HG03457 (cell line): ENCODE results near the gene PKDCC.
"Not testable (repeated sequence)": the region's sequence is repeated elsewhere in the genome, so short reads cannot be mapped to it uniquely, and the experiment has no call there.

Source experiments
- ATAC-seq: cut with Tn5 transposase; IDR thresholded peaks from one replicate; pipeline ENCODE4 v1.9.1; 2021; ENCODE audit warnings: moderate number of reproducible peaks; ENCODE audit not compliant: unreplicated experiment

PKDCC gene

GRCh38 chr2:42063431-42064171 lies 15.8 kb downstream of the PKDCC start:
- no peak for ATAC-seq

DNA sequence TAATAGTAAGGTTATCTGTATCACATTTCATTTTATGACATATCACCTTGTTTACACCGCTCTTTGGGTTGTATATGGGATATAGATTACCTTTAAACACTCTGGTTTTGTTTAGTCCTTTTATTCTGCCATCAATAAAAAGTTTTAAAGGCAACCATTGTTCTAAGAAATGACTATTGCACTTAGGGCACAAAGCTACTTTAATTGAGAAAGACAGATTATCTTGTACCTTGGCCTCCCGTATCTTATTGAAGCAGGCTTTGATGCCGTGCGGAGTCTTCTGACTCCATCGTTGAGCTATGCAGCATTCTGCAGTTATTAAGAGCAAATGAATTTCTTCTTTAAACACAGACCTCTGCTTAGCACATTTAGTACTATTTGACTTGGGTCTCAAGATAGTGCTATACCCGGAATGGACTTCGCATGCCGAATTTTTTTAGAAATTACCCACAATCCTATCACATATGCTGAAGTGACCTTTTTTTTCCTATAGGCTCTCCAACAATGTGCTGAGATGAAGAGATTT lies 16.7 kb downstream of the PKDCC start:
- no peak for ATAC-seq

DNA sequence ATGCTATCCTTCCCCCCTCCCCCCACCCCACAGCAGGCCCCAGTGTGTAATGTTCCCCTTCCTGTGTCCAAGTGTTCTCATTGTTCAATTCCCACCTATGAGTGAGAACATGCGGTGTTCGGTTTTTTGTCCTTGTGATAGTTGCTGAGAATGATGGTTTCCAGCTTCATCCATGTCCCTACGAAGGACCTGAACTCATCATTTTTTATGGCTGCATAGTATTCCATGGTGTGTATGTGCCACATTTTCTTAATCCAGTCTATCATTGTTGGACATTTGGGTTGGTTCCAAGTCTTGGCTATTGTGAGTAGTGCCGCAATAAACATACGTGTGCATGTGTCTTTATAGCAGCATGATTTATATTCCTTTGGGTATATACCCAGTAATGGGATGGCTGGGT lies 17.9 kb downstream of the PKDCC start:
- ATAC-seq = not testable (repeated sequence)

DNA sequence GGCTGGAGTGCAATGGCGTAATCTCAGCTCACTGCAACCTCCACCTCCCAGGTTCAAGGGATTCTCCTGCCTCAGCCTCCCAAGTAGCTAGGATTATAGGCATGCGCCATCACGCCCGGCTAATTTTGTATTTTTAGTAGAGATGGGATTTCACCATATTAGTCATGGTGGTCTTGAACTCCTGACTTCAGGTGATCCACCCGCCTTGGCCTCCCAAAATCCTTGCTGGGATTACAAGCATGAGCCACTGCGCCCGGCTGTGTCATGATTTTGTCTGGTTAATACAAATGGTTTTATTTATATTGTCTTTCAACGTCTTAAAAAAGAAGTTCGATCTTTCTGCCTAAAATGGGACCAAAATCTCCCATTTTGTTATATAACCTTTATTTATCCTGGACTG lies 19.2 kb downstream of the PKDCC start:
- ATAC-seq = not testable (repeated sequence)

DNA sequence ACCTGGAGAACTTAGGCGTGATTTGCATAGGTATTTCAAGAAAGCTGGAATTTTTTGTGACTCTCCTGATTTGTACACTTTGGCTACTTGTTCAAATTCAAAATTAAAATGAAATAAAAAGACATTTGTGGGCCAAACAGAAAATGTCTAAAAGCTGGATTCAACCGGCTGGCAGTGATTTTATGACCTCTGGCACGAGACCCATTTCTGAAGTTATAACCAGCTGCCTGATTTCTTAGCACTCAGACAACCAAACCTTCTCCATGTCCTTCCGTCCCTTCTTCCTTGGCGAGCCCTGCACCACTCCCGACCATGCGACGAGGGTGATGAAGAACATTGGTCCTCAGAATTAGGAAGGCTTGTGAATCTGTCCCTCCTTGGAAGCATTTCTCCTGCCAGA lies 19.7 kb downstream of the PKDCC start:
- ATAC-seq = no peak

- no peak for ATAC-seq
Observed at GRCh38 chr2:42068571-42069178, 20.9 kb downstream of the PKDCC start.

DNA sequence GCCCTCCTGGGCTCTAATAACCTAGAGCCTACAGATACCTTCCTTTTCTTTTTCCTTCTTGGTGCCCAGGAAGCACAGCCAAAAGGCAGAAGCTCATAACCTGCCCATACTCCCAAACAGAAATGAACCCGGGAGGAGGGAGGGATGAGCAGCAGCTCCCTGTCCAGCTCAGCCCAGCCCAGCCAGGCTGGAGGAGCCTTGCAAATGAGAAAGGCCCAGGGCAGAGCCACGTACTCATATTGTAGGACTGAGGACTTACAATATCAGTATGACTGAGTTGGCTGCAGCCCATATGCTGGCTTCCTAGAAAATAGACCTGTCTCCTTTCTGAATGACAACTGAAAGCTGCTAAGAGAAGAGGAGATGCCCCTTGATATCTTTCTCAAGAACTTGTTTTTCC lies 21.7 kb downstream of the PKDCC start:
- ATAC-seq = no peak

- ATAC-seq = no peak
Observed at GRCh38 chr2:42071791-42072190, 24.0 kb downstream of the PKDCC start.

DNA sequence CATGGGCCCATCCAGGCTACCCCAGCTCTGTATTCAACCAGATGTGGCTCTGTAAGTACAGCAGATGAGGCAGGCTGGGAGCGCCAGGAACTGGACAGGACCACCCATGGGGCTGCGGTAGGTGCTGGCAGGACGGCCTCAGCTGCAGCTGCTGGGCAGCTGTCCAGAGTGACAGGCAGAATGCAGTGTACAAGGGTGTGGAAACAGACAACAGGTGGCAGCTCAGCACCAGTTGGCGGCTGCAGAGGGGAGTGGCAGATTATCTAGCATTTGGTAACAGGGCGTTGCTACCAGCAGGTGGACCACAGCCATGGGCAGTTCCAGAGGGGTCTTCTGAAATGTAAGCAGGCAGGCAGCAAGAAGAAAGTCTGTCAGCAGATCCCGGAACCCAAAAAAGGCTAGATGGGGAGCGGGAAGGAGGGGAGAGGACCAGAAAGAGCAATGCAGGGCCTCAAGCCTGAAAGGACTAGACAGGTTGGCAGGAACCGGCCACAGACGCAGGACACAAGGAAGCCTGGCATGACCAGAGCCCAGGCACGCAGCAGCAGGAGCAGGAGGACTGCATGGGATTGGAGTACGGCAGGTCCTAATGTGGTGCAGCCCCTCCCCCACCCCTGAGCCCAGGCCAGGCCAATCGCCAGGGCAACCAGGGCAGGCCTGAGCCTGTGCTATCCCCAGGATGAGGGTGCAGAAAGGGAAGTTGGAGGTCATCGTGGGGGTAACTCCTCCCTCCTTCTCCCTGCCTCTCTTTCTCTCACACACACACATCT lies 24.7 kb downstream of the PKDCC start:
- ATAC-seq = no peak

- no peak for ATAC-seq
Observed at GRCh38 chr2:42073739-42074503, 26.1 kb downstream of the PKDCC start.

- no peak for ATAC-seq
Observed at GRCh38 chr2:42074661-42075060, 26.8 kb downstream of the PKDCC start.

DNA sequence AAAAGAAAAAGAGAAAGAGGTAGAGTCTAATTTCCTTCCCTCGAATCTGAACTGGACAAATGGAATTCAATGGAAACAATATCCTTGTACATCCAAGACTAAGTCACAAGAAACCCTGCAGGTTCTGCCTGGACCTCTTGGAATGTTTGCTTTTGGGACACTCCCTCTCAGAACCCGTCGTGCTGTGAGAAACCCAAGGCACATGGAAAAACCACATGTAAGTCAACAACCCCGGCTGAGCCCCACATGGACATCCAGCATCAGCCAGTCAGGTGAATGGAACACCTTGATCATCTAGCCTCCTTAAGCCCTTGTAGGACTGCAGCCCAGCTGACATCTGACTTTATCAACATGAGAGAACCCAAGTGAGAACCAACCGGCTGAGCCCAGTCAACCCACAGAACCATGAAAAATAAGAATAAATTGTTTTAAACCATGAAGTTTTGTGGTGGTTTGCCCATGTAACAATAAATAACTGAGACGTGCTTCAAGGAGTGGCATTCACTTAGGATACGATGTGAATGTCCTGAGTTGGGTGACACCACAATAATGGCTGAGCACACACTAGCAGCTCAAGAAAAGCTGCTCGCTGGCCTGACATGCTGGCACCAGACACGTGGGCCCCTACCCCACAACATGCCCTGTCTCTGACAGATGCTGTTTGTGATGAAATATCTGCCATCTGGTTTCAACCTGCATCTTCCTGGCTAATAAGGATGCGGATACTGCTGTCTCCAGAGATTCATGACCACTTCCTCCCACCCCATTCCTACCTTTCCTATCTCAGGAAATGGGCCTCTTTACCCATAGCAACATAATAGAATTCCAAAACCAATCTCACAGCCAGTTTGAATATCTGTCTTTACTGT lies 28.8 kb downstream of the PKDCC start:
- no peak for ATAC-seq

DNA sequence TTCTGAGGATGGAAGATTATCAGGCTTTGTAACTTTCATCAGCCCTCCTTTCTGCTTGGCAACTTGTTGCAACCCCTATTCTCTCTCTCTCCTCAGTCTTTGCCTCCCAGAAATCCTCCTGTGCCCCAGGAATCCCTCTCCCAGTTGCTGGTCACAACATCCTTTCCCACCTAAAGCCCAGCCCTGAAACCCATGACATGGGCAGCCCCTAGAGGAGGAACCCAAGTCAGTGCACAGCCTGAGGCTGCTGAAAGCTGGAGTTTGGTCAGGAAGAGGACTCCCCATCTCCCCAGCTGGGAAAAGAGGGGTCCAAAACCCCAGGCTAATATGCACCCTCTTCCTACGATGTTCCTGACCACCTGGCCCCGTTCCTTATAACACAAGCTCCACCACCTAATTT lies 29.5 kb downstream of the PKDCC start:
- no peak for ATAC-seq

GRCh38 chr2:42079737-42080287 lies 32.0 kb downstream of the PKDCC start:
- ATAC-seq = no peak

DNA sequence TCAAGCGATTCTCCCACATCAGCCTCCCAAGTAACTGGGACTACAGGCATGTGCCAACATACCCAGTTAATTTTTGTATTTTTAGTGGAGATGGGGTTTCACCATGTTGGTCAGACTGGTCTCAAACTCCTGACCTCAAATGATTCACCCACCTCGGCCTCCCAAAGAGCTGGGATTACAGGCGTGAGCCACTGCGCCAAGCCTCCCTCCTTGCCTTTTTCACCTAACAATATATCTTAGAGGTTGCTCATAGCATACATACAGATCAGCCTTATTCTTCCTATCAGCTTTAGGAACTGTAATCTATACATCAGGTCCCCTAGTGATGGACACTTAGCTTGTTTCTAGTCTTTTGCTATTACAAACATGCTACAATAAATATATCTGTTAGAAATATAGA lies 33.3 kb downstream of the PKDCC start:
- not testable (repeated sequence) for ATAC-seq

DNA sequence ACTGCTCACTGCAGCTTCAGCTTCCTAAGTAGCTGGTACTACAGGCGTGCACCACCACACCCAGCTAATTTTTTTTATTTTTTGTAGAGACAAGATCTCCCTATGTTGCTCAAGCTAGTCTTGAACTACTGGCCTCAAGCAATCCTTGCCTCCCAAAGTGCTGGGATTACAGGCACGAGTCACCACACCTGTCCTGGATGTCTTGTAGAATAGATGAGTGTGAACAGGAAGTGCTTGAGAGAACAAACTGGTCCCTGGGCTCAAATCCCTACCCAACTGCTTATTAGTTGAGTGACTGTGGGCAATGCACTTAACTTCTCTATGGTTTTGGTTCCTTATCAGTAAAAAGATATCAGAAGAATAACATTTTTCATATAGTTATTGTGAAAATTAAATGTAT lies 34.2 kb downstream of the PKDCC start:
- no peak for ATAC-seq

DNA sequence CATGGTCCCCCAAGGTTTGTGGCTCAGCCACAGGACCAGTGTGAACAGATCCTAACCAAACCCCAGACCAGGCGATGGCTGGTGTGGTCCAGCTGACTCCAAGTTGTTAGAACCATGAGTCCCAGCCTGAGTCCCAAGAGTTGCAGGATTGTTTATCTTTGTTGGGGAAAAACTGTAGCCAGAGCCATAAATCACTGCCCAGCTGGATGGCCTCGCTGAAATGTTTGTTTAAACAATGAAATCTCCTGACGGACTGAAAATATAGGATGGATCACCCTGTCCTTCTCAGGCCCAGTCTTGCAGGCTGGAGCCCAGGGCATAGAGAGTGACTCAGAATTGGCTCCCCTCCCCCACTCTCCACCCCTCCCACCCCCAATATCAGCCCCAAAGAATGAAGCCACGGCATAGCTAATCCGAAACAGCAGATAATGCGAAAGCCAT lies 36.4 kb downstream of the PKDCC start:
- no peak for ATAC-seq

- ATAC-seq = not testable (repeated sequence)
Observed at GRCh38 chr2:42085070-42085469, 37.2 kb downstream of the PKDCC start.

DNA sequence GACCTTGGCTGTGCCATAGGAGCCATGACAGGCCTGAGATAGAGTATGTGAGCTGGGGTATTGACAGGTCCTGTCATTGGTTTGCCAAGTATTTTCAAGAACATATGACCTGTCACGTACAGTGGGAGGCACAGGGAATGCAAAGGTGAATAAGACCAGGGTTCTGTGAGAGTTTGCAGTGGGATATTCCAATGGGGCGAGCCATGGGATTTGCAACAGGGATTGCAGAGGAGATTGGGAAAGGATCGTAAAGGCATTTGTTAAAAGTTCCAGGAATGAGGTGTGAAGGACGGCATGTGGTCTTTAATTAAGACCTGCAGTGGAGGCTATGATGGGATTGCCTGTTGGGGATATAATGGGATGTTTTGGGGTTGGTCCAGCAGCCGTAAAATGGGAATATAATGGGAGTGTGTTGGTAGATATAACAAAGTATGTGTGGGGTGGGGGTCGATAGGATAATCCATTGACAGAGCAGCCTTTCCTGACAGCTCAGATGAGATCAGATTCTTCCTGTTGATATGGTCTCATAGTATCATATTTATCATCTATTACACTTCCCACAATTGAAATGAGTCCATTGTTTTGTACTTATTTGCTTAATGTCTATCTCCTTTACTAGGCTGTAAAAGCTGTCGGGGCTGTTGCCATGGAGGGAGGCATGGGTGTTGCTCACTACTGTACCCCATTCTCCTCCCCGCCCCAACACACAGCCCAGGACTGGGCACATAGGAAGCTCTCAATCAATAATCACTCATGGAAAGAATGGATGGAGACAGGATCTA lies 38.1 kb downstream of the PKDCC start:
- no peak for ATAC-seq
